ENCODE data around the gene NEK6.

The NEK6 gene

DNA sequence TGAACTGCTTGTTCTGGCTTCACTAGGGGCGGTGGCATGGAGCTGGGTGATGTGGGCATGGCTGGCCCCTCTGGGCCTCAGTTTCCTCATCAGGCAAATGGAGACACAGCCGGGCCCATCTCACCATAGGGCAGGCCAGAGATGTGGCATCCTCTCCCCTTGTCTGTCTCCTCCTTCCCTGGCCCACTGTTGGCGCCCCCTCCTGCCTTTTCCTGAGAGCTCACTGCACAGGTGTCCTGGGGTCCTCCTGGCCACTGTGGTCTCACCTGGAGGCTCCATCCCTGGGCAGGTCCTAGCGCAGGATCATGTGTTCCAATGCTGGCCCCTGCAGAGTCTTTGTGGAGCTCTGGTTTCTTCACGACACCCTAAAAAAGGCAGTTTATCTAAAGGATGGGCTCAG is 53.5 kb downstream of the NEK6 start:
- TF ChIP-seq POLR2AphosphoS5 (IDR thresholded peaks at IDR 0.05; ENCODE audit: low read depth, low read length): no peak
- TF ChIP-seq, protein P1, sequence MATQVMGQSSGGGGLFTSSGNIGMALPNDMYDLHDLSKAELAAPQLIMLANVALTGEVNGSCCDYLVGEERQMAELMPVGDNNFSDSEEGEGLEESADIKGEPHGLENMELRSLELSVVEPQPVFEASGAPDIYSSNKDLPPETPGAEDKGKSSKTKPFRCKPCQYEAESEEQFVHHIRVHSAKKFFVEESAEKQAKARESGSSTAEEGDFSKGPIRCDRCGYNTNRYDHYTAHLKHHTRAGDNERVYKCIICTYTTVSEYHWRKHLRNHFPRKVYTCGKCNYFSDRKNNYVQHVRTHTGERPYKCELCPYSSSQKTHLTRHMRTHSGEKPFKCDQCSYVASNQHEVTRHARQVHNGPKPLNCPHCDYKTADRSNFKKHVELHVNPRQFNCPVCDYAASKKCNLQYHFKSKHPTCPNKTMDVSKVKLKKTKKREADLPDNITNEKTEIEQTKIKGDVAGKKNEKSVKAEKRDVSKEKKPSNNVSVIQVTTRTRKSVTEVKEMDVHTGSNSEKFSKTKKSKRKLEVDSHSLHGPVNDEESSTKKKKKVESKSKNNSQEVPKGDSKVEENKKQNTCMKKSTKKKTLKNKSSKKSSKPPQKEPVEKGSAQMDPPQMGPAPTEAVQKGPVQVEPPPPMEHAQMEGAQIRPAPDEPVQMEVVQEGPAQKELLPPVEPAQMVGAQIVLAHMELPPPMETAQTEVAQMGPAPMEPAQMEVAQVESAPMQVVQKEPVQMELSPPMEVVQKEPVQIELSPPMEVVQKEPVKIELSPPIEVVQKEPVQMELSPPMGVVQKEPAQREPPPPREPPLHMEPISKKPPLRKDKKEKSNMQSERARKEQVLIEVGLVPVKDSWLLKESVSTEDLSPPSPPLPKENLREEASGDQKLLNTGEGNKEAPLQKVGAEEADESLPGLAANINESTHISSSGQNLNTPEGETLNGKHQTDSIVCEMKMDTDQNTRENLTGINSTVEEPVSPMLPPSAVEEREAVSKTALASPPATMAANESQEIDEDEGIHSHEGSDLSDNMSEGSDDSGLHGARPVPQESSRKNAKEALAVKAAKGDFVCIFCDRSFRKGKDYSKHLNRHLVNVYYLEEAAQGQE (IDR thresholded peaks at IDR 0.05; ENCODE audit: insufficient read depth in 1 of 2, low read depth in 2 of 2, low read length in 2 of 2): no peak
- TF ChIP-seq FOXP2 (optimal IDR thresholded peaks at IDR 0.05; ENCODE audit: borderline replicate concordance, extremely low read depth, extremely low read length, insufficient read depth): no peak
- no peak for TF ChIP-seq TAF1 (IDR thresholded peaks at IDR 0.05; ENCODE audit: borderline replicate concordance, insufficient read depth, low read length)
- TF ChIP-seq SIN3A (IDR thresholded peaks at IDR 0.05; ENCODE audit: borderline replicate concordance, insufficient read depth, low read length): no peak

DNA sequence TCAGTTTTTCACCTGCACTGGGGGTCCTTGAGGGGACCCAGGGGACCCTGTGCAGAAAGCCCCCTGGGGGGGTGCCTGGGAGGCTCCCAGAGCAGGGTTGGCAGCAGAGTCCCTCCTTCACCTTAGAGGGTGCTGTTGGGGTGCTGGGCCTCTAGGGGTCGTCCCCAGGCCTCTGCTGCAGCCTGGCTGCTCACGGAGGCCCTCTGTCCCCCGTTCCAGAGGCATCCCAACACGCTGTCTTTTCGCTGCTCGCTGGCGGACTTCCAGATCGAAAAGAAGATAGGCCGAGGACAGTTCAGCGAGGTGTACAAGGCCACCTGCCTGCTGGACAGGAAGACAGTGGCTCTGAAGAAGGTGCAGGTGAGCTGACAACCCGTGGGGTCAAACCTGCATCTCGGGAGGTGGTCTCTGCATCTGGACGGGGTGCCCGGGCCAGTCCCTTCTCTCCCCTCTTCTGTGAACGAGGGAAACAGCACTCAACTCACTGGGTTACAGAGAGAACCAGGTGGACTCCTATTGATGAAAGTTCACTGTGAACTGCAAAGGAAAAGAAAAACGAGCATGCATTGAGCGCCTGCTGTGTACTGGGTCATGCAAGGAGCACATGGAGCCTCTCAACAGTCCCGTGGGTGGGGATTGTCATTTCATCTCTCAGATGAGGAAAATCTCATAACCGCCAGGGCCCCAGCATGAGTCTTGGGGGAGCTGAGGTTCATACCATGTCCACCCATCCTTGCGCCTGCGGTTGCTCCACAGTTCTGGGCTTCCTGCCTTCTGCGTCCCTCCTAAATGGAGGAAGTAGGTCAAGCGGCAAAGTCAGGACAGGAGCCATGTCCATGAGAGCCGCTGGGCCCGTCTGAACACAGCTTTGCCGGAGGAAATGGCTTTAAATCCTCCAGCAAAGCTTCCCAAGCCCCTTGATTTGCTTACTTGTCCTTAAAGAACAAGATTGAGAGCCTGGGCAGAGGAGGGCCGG is 54.8 kb downstream of the NEK6 start:
- no peak for TF ChIP-seq FOXP2 (optimal IDR thresholded peaks at IDR 0.05; ENCODE audit: borderline replicate concordance, extremely low read depth, extremely low read length, insufficient read depth)
- TF ChIP-seq SIN3A (IDR thresholded peaks at IDR 0.05; ENCODE audit: borderline replicate concordance, insufficient read depth, low read length): no peak
- TF ChIP-seq, protein P1 (IDR thresholded peaks at IDR 0.05; ENCODE audit: insufficient read depth in 1 of 2, low read depth in 2 of 2, low read length in 2 of 2): no peak
- TF ChIP-seq POLR2AphosphoS5 (IDR thresholded peaks at IDR 0.05; ENCODE audit: low read depth, low read length): no peak
- no peak for TF ChIP-seq TAF1 (IDR thresholded peaks at IDR 0.05; ENCODE audit: borderline replicate concordance, insufficient read depth, low read length)

DNA sequence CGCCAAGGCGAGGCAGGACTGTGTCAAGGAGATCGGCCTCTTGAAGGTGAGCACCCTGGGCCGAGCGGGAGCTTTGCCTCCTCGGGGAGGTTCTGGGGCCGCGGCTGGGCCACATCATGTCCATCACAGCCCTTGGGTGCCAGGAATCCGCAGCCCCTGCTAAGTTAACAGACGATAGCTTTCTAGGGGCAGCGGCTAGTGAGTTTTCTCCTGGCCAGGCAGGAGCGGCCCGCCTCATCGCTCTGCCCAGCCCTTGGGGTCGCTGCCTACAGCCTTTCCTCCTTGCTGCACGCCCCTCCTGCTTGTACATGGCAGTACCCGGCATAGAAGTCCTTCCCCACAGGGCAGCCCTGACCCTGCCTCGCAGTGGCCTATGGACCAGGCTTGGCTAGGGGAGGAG is 56.2 kb downstream of the NEK6 start:
- no peak for TF ChIP-seq SIN3A (IDR thresholded peaks at IDR 0.05; ENCODE audit: borderline replicate concordance, insufficient read depth, low read length)
- TF ChIP-seq, protein P1 (IDR thresholded peaks at IDR 0.05; ENCODE audit: insufficient read depth in 1 of 2, low read depth in 2 of 2, low read length in 2 of 2): no peak
- no peak for TF ChIP-seq FOXP2 (optimal IDR thresholded peaks at IDR 0.05; ENCODE audit: borderline replicate concordance, extremely low read depth, extremely low read length, insufficient read depth)
- no peak for TF ChIP-seq POLR2AphosphoS5 (IDR thresholded peaks at IDR 0.05; ENCODE audit: low read depth, low read length)
- TF ChIP-seq TAF1 (IDR thresholded peaks at IDR 0.05; ENCODE audit: borderline replicate concordance, insufficient read depth, low read length): no peak

DNA sequence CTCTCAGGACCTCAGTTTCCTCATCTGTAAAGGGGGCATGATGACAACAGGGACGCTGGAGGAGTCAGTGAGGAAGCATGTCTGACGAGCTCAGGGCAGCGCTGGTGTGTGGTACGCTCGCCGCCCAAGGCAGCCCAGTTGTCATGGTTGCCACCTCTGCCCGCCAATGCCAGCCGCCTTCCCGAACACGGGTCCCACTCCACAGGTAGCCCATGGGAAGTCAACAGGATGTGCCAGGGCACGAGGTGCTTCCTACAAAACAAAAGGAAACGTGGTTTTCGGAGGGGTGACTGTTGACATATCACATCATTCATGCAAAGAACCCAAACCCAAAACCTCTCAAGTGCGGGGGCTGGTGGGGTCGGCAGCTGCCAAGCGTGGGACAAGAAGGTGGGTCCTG is 58.1 kb downstream of the NEK6 start:
- no peak for TF ChIP-seq SIN3A (IDR thresholded peaks at IDR 0.05; ENCODE audit: borderline replicate concordance, insufficient read depth, low read length)
- TF ChIP-seq TAF1 (IDR thresholded peaks at IDR 0.05; ENCODE audit: borderline replicate concordance, insufficient read depth, low read length): no peak
- TF ChIP-seq, protein P1 (IDR thresholded peaks at IDR 0.05; ENCODE audit: insufficient read depth in 1 of 2, low read depth in 2 of 2, low read length in 2 of 2): no peak
- TF ChIP-seq FOXP2 (optimal IDR thresholded peaks at IDR 0.05; ENCODE audit: borderline replicate concordance, extremely low read depth, extremely low read length, insufficient read depth): no peak
- no peak for TF ChIP-seq POLR2AphosphoS5 (IDR thresholded peaks at IDR 0.05; ENCODE audit: low read depth, low read length)

All from PFSK-1 (cell line).